Measurements from ENCODE around the gene NTSR2.

Gene NTSR2

GRCh38 chr2:11657195-11657594 is 12.8 kb downstream of the NTSR2 start:
- DNase-seq, result no peak

- no peak for DNase-seq
Observed at GRCh38 chr2:11656671-11657101, 13.3 kb downstream of the NTSR2 start.

- DNase-seq, result no peak
Observed at GRCh38 chr2:11656252-11656651, 13.7 kb downstream of the NTSR2 start.

- no peak for DNase-seq
Observed at GRCh38 chr2:11655495-11655894, 14.5 kb downstream of the NTSR2 start.

- DNase-seq, result no peak
Observed at GRCh38 chr2:11652553-11652952, 17.4 kb downstream of the NTSR2 start.

GRCh38 chr2:11651856-11652548 is 18.0 kb downstream of the NTSR2 start:
- DNase-seq, result no peak

- DNase-seq, result no peak
Observed at GRCh38 chr2:11649093-11649492, 20.9 kb downstream of the NTSR2 start.

- DNase-seq, result no peak
Observed at GRCh38 chr2:11647834-11648600, 22.0 kb downstream of the NTSR2 start.

- no peak for DNase-seq
Observed at GRCh38 chr2:11646530-11646929, 23.5 kb downstream of the NTSR2 start.

- DNase-seq, result no peak
Observed at GRCh38 chr2:11644293-11644692, 25.7 kb downstream of the NTSR2 start.

GRCh38 chr2:11642972-11643371 is 27.0 kb downstream of the NTSR2 start:
- DNase-seq, result no peak

- DNase-seq, result no peak
Observed at GRCh38 chr2:11640132-11640531, 29.9 kb downstream of the NTSR2 start.

GRCh38 chr2:11639503-11639902 is 30.5 kb downstream of the NTSR2 start:
- no peak for DNase-seq

- no peak for DNase-seq
Observed at GRCh38 chr2:11637546-11637945, 32.4 kb downstream of the NTSR2 start.

GRCh38 chr2:11636593-11637295 is 33.3 kb downstream of the NTSR2 start:
- no peak for DNase-seq

GRCh38 chr2:11635141-11635540 is 34.9 kb downstream of the NTSR2 start:
- DNase-seq, result no peak

- no peak for DNase-seq
Observed at GRCh38 chr2:11634584-11634983, 35.4 kb downstream of the NTSR2 start.

- DNase-seq, result no peak
Observed at GRCh38 chr2:11633923-11634478, 36.0 kb downstream of the NTSR2 start.

- no peak for DNase-seq
Observed at GRCh38 chr2:11631462-11631861, 38.5 kb downstream of the NTSR2 start.

GRCh38 chr2:11630855-11631254 is 39.1 kb downstream of the NTSR2 start:
- no peak for DNase-seq

- no peak for DNase-seq
Observed at GRCh38 chr2:11629851-11630250, 40.1 kb downstream of the NTSR2 start.

GRCh38 chr2:11629215-11629614 is 40.8 kb downstream of the NTSR2 start:
- no peak for DNase-seq

- DNase-seq, result no peak
Observed at GRCh38 chr2:11628675-11629074, 41.3 kb downstream of the NTSR2 start.

All from T-helper 9 cell (primary cell).